ENCODE results near the gene ATF7IP2.
"Not testable (repeated sequence)": the region's sequence is repeated elsewhere in the genome, so short reads cannot be mapped to it uniquely, and the experiment has no call there.

ATF7IP2 gene

GRCh38 chr16:10385725-10386516, at the start of gene ATF7IP2:
Gene ATF7IP2 (plus strand): TSS chr16:10386061. CDS start chr16:10430621, 44,560 bp downstream.
- intact Hi-C loops (cut with DNase I): no loop called here
- DNase-seq: peak; percentile 45 to 97 (median 82)

- intact Hi-C loops (cut with DNase I): no loop called here
- peak in 7 of 10 donors; percentile 12 to 86 (median 34) for DNase-seq
Measured at GRCh38 chr16:10338426-10338825, 47.4 kb upstream of the ATF7IP2 start.

GRCh38 chr16:10339777-10340732, 45.8 kb upstream of the ATF7IP2 start:
- peak in 1 of 10 donors; percentile 39 for DNase-seq
- intact Hi-C loops (cut with DNase I): no loop called here

- DNase-seq: peak in 1 of 10 donors; percentile 44
- intact Hi-C loops (cut with DNase I): no loop called here
Measured at GRCh38 chr16:10343124-10343760, 42.6 kb upstream of the ATF7IP2 start.

GRCh38 chr16:10344699-10345098, 41.2 kb upstream of the ATF7IP2 start:
- intact Hi-C loops (cut with DNase I): not testable (repeated sequence)
- peak in 1 of 10 donors; percentile 12 for DNase-seq

GRCh38 chr16:10345629-10346028, 40.2 kb upstream of the ATF7IP2 start:
- intact Hi-C loops (cut with DNase I): no loop called here
- DNase-seq: no peak

GRCh38 chr16:10349851-10350250, 36.0 kb upstream of the ATF7IP2 start:
- intact Hi-C loops (cut with DNase I): no loop called here

GRCh38 chr16:10352262-10352661, 33.6 kb upstream of the ATF7IP2 start:
- DNase-seq: no peak
- intact Hi-C loops (cut with DNase I): no loop called here

More at GRCh38 chr16:10349851-10350250, 36.0 kb upstream of the ATF7IP2 start:
- DNase-seq: no peak

GRCh38 chr16:10355589-10355988, 30.3 kb upstream of the ATF7IP2 start:
- no peak for DNase-seq
- intact Hi-C loops (cut with DNase I): no loop called here

GRCh38 chr16:10356870-10357842, 28.7 kb upstream of the ATF7IP2 start:
- intact Hi-C loops (cut with DNase I): no loop called here
- DNase-seq: peak in 1 of 10 donors; percentile 14

GRCh38 chr16:10361747-10362076, 24.1 kb upstream of the ATF7IP2 start:
- intact Hi-C loops (cut with DNase I): not testable (repeated sequence)
- peak in 1 of 10 donors; percentile 6 for DNase-seq

- intact Hi-C loops (cut with DNase I): no loop called here
- peak in 1 of 10 donors; percentile 4 for DNase-seq
Measured at GRCh38 chr16:10362077-10362863, 23.6 kb upstream of the ATF7IP2 start.

GRCh38 chr16:10362864-10363197, 23.0 kb upstream of the ATF7IP2 start:
- intact Hi-C loops (cut with DNase I): not testable (repeated sequence)
- DNase-seq: peak in 1 of 10 donors; percentile 16

- intact Hi-C loops (cut with DNase I): not testable (repeated sequence)
- peak in 1 of 10 donors; percentile 14 for DNase-seq
Measured at GRCh38 chr16:10366619-10367018, 19.2 kb upstream of the ATF7IP2 start.

GRCh38 chr16:10367616-10368188, 18.2 kb upstream of the ATF7IP2 start:
- intact Hi-C loops (cut with DNase I): no loop called here
- peak in 1 of 10 donors; percentile 4 for DNase-seq

GRCh38 chr16:10368969-10369551, 16.8 kb upstream of the ATF7IP2 start:
- intact Hi-C loops (cut with DNase I): no loop called here
- DNase-seq: peak in 1 of 10 donors; percentile 14

- intact Hi-C loops (cut with DNase I): no loop called here
Measured at GRCh38 chr16:10370096-10370726, 15.7 kb upstream of the ATF7IP2 start.

GRCh38 chr16:10371592-10371991, 14.3 kb upstream of the ATF7IP2 start:
- intact Hi-C loops (cut with DNase I): no loop called here
- no peak for DNase-seq

More at GRCh38 chr16:10370096-10370726, 15.7 kb upstream of the ATF7IP2 start:
- DNase-seq: peak in 1 of 10 donors; percentile 4
